ENCODE measurements around the gene EMD.

DNA sequence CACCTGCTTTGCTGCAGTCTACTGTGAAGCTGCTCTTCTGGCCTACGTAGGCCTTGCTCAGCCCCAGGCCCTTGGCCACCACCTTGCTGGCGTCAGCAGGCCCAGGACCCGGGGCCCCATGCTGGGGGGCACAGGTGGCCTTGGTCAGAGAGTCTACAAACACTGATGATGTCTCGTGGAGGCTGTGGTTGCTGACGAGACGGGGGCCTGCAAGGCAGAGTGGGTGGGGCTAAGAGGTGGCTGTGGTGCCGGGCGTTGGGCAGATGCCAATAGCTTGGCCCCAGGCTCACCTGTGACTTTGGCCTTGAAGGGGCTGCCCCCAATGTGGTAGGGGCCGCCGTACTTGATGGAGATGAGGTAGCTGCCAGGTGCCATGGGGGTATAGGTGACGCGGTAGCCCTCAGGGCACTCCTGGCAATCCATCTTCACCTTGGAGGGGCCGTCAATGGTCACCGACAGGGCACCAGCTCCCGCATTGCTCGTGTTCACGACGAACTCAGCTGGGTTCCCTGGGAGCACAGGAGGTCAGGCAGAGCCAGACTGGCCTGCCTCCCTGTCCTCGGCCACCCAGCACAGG, 29.6 kb upstream of the EMD start:
- TF ChIP-seq, protein P1, sequence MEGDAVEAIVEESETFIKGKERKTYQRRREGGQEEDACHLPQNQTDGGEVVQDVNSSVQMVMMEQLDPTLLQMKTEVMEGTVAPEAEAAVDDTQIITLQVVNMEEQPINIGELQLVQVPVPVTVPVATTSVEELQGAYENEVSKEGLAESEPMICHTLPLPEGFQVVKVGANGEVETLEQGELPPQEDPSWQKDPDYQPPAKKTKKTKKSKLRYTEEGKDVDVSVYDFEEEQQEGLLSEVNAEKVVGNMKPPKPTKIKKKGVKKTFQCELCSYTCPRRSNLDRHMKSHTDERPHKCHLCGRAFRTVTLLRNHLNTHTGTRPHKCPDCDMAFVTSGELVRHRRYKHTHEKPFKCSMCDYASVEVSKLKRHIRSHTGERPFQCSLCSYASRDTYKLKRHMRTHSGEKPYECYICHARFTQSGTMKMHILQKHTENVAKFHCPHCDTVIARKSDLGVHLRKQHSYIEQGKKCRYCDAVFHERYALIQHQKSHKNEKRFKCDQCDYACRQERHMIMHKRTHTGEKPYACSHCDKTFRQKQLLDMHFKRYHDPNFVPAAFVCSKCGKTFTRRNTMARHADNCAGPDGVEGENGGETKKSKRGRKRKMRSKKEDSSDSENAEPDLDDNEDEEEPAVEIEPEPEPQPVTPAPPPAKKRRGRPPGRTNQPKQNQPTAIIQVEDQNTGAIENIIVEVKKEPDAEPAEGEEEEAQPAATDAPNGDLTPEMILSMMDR (conservative IDR thresholded peaks at IDR 0.05; ENCODE audit: low read depth, low read length): no peak
- TF ChIP-seq EZH2 (IDR thresholded peaks at IDR 0.05; ENCODE audit: borderline replicate concordance, low read depth, low read length, poor library complexity, severe bottlenecking): no peak
